NT2/D1 (cell line): ENCODE data around the gene SHF.
"Not testable (repeated sequence)": the region's sequence is repeated elsewhere in the genome, so short reads cannot be mapped to it uniquely, and the experiment has no call there.

Experiments used
- YY1 ChIP-seq: IDR thresholded peaks from 2 replicates; pipeline ENCODE4 v1.6.1; 2011; ENCODE audit not compliant: insufficient read length, insufficient read depth
- ZNF274 ChIP-seq: IDR thresholded peaks from 2 replicates; pipeline ENCODE4 v1.6.1; 2011; ENCODE audit warnings: mild to moderate bottlenecking, low read depth, low read length

DNA sequence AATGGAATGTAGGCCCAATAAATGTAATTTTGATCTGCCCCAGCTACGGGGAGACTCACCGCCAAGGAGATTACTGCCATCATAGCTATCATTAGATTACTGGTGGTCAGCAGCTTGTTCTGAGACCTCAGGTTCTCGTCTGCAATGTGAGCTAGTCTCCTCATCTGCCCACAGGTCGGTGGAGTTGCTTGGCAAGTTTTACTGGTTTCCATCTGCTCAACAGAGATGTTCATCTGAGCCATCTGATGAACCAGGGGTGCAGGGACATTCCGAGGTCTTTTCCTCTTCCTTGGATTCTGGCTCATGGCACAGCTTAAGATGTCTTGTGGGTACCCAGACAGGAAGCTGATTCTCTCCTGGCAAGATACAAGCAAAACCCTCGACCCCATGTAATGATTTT, 49.0 kb upstream of the SHF start:
- not testable (repeated sequence) for TF ChIP-seq ZNF274, YY1
